ENCODE data around the gene ADGRG3.
A peak's percentile ranks its signal among the peaks of the same experiment; 100 is the strongest.
"Not testable (repeated sequence)": the region's sequence is repeated elsewhere in the genome, so short reads cannot be mapped to it uniquely, and the experiment has no call there.

ADGRG3 gene

DNA sequence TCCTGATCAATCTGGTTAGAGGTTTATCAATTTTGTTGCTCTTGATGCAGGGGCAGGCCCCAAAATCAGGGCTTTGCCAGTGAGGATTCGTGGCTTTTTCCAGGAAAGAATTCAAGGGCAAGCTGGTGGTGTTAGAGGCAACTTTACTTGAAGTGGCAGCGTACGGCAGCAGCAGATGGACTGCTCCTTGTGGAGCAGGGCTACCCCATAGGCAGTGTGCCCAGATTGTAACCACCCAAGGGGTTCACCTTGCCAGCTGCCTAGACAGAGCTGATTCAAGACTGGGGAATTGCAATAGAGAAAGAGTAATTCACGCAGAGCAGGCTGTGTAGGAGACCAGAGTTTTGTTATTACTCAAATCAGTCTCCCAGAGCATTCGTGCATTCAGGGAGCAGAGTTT lies 43.2 kb downstream of the ADGRG3 start:
- no peak overlapping the region for H3K4me3 ChIP-seq (ENCODE audit: low read depth, low read length)
- no peak for TF ChIP-seq CTCF (IDR thresholded peaks at IDR 0.05; ENCODE audit: low read depth, low read length)

GRCh38 chr16:57711993-57712392 lies 43.9 kb downstream of the ADGRG3 start:
- no peak overlapping the region for H3K4me3 ChIP-seq (ENCODE audit: low read depth, low read length)
- no peak for TF ChIP-seq CTCF (IDR thresholded peaks at IDR 0.05; ENCODE audit: low read depth, low read length)

- not testable (repeated sequence) for H3K4me3 ChIP-seq (ENCODE audit: low read depth, low read length)
Observed at GRCh38 chr16:57712569-57712968, 44.5 kb downstream of the ADGRG3 start.

- no peak for TF ChIP-seq CTCF (IDR thresholded peaks at IDR 0.05; ENCODE audit: low read depth, low read length)
- no peak overlapping the region for H3K4me3 ChIP-seq (ENCODE audit: low read depth, low read length)
Observed at GRCh38 chr16:57713596-57713995, 45.5 kb downstream of the ADGRG3 start.

DNA sequence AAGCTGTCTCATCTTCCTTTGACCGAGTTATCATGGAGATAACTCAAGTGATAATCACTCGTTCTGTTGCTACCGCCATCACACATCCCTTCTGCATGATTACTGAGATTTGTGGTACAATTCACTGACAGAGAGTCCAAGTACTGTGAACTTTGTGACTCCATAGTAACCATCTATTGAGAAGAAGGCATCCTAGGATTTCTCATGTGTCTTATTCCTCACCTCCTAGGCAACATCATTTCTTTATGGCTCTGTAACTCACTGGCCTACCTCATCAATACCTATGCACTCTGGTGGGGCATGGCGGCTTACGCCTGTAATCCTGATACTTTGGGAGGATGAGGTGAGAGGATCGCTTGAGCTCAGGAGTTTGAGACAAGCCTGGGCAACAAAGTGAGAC lies 45.9 kb downstream of the ADGRG3 start:
- TF ChIP-seq CTCF (IDR thresholded peaks at IDR 0.05; ENCODE audit: low read depth, low read length), result no peak
- H3K4me3 ChIP-seq (ENCODE audit: low read depth, low read length), result no peak overlapping the region

DNA sequence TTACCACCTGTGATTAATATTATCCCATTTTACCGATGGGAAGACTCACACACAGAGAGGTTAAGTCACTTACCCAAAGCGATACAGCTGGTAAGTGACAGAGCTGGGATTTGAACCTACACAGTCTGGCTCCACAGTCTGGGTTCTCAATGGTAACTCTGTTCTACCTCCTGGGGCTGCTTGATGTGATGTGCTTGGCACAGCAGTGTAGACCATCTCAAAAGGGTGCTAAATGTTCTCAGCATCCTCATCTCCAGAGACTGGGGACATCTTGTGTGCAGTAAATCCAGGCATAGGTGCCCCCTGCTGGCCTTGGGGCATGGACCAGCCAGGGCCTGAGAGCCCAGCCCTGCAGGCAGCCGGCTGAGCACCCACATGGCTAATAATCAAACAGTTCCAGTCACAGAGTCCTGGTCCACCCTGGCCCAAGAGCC lies 52.1 kb downstream of the ADGRG3 start:
- no peak overlapping the region for H3K4me3 ChIP-seq (ENCODE audit: low read depth, low read length)
- TF ChIP-seq CTCF (IDR thresholded peaks at IDR 0.05; ENCODE audit: low read depth, low read length), result peak; percentile 57

GRCh38 chr16:57721356-57722209 lies 53.5 kb downstream of the ADGRG3 start:
- H3K4me3 ChIP-seq (ENCODE audit: low read depth, low read length), result no peak overlapping the region
- no peak for TF ChIP-seq CTCF (IDR thresholded peaks at IDR 0.05; ENCODE audit: low read depth, low read length)

DNA sequence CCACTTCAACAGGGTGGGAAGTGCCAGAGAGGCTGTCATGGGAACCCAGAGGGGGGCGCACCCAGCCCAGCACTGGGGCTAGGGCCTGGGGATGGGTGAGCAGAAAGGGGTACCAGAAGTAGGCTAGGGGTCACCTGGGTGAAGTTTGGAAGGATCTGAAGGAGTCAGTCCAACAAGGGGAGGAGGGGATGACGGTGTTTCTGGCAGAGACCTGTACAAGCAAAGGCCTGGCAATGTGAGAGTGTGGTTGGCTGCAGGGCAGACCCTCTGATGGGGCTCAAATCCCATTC lies 54.0 kb downstream of the ADGRG3 start:
- TF ChIP-seq CTCF (IDR thresholded peaks at IDR 0.05; ENCODE audit: low read depth, low read length), result no peak
- H3K4me3 ChIP-seq (ENCODE audit: low read depth, low read length), result no peak overlapping the region
